Measurements from ENCODE around the gene AK5.
"Not testable (repeated sequence)": the region's sequence is repeated elsewhere in the genome, so short reads cannot be mapped to it uniquely, and the experiment has no call there.

AK5 gene

GRCh38 chr1:77405186-77405585 is 123.4 kb downstream of the AK5 start:
- no peak for DNase-seq

GRCh38 chr1:77406661-77407060 is 124.8 kb downstream of the AK5 start:
- no peak for DNase-seq

GRCh38 chr1:77407738-77408375 is 126.0 kb downstream of the AK5 start:
- no peak for DNase-seq

- DNase-seq, result not testable (repeated sequence)
Observed at GRCh38 chr1:77408933-77409332, 127.1 kb downstream of the AK5 start.

GRCh38 chr1:77412069-77412819 is 130.4 kb downstream of the AK5 start:
- DNase-seq, result no peak

GRCh38 chr1:77412820-77413530 is 131.2 kb downstream of the AK5 start:
- DNase-seq, result no peak

GRCh38 chr1:77413541-77414335 is 131.9 kb downstream of the AK5 start:
- DNase-seq, result no peak

GRCh38 chr1:77415579-77415978 is 133.8 kb downstream of the AK5 start:
- DNase-seq, result no peak

GRCh38 chr1:77416692-77417450 is 135.1 kb downstream of the AK5 start:
- DNase-seq, result no peak

- DNase-seq, result not testable (repeated sequence)
Observed at GRCh38 chr1:77418055-77418454, 136.2 kb downstream of the AK5 start.

GRCh38 chr1:77421504-77422233 is 139.8 kb downstream of the AK5 start:
- DNase-seq, result no peak

- no peak for DNase-seq
Observed at GRCh38 chr1:77424236-77424635, 142.4 kb downstream of the AK5 start.

- no peak for DNase-seq
Observed at GRCh38 chr1:77428068-77428467, 146.2 kb downstream of the AK5 start.

- no peak for DNase-seq
Observed at GRCh38 chr1:77430966-77431690, 149.3 kb downstream of the AK5 start.

GRCh38 chr1:77433934-77434333 is 152.1 kb downstream of the AK5 start:
- no peak for DNase-seq

- no peak for DNase-seq
Observed at GRCh38 chr1:77434967-77435366, 153.1 kb downstream of the AK5 start.

GRCh38 chr1:77438236-77438913 is 156.6 kb downstream of the AK5 start:
- DNase-seq, result no peak

GRCh38 chr1:77446841-77447555 is 165.2 kb downstream of the AK5 start:
- DNase-seq, result no peak

- DNase-seq, result no peak
Observed at GRCh38 chr1:77447669-77448068, 165.8 kb downstream of the AK5 start.

- no peak for DNase-seq
Observed at GRCh38 chr1:77459881-77460280, 178.1 kb downstream of the AK5 start.

Data from NCI-H2029 treated with DMSO at 0.1 percent for 48 hours (cell line).